Right renal cortex interstitium (tissue), 3 donors: ENCODE results near the gene MUC12. TPM values are rescaled to one million over a fixed set of nuclear protein-coding genes. Genes with fewer than 3 reads are reported as not detected.
"Not testable (repeated sequence)": the region's sequence is repeated elsewhere in the genome, so short reads cannot be mapped to it uniquely, and the experiment has no call there.

Experiments used
- DNase-seq, 3 donors: peaks; one replicate each; pipeline ENCODE4 v3.0.0-alpha.2; 2013; ENCODE audit warnings: low read depth in 3 of 3, low spot score in 2 of 3
- polyA plus RNA-seq, 3 donors: library from polyadenylated mRNA; unstranded; fragments of 120-200 nt; gene quantifications; one replicate each; pipeline ENCODE4 v1.2.1, GENCODE V29; 2013; ENCODE audit not compliant: insufficient read length in 3 of 3

Gene MUC12
- polyA plus RNA-seq, 3 donors, result 0.42 TPM; not detected in 2

GRCh38 chr7:100983451-100984187 is 14.3 kb downstream of the MUC12 start:
- DNase-seq, result no peak

DNA sequence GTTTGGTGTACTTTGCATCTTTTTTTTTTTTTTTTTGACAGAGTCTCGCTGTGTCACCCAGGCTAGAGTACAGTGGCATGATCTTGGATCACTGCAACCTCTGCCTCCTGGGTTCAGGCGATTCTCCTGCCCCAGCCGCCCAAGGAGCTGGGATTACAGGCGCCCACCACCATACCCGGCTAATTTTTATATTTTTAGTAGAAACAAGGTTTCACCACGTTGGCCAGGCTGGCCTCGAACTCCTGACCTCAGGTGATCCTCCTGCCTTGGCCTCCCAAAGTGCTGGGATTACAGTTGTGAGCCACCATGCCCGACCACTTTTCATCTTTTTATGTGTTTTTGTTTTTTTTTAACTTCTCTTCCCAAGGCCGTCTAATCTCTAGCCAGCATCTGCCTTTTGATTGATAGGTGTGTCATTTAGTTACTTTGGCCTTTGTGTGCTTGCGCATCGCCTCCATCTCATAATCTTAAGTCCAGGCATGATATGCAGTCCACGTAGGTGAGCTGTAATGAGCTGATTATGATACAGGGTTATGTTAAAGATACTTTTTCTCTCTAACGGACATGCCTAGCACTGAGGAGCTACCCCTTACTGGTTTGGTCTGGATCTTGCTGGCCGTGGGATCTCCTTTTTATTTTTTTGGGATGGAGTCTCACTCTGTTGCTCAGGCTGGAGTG is 15.0 kb downstream of the MUC12 start:
- not testable (repeated sequence) for DNase-seq

DNA sequence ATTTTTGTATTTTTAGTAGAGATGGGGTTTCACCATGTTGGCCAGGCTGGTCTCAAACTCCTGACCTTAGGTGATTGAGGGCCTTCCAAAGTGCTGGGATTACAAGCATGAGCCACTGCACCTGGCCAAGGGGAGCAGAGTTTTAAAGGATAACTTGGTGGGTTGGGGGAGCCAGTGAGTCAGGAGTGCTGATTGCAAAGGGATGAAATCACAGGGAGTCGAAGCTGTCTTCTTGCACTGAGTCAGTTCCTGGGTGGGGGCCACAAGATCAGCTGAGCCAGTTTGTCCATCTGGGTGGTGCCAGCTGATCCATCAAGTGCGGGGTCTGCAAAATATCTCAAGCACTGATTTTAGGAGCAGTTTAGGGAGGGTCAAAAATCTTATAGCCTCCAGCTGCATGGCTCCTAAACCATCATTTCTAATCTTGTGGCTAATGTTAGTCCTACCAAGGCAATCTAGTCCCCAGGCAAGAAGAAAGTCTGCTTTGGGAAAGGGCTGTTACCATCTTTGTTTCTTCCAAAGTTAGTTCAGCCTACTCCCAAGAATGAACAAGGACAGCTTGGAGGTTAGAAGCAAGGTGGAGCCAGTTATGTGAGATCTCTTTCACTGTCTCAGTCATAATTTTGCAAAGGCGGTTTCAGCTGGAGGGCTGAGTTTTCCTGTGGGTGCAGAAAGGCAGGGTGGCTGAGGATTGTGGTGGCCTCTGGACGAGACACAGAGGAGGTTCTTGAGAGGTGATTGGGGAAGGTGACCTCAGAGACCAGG is 15.8 kb downstream of the MUC12 start:
- DNase-seq, result not testable (repeated sequence)

DNA sequence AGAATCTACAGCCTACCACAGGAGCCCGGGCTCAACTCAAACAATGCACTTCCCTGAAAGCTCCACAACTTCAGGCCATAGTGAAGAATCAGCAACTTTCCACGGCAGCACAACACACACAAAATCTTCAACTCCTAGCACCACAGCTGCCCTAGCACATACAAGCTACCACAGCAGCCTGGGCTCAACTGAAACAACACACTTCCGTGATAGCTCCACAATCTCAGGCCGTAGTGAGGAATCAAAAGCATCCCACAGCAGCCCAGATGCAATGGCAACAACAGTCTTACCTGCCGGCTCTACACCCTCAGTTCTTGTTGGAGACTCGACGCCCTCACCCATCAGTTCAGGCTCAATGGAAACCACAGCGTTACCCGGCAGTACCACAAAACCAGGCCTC is 22.3 kb downstream of the MUC12 start:
- DNase-seq, result no peak

- DNase-seq, result not testable (repeated sequence)
Measured at GRCh38 chr7:100992280-100992679, 22.9 kb downstream of the MUC12 start.

- DNase-seq, result not testable (repeated sequence)
Measured at GRCh38 chr7:100994671-100995070, 25.3 kb downstream of the MUC12 start.

- DNase-seq, result not testable (repeated sequence)
Measured at GRCh38 chr7:100998530-100998929, 29.2 kb downstream of the MUC12 start.

- DNase-seq, result not testable (repeated sequence)
Measured at GRCh38 chr7:100999334-100999733, 30.0 kb downstream of the MUC12 start.

GRCh38 chr7:101000025-101000424 is 30.7 kb downstream of the MUC12 start:
- not testable (repeated sequence) for DNase-seq

DNA sequence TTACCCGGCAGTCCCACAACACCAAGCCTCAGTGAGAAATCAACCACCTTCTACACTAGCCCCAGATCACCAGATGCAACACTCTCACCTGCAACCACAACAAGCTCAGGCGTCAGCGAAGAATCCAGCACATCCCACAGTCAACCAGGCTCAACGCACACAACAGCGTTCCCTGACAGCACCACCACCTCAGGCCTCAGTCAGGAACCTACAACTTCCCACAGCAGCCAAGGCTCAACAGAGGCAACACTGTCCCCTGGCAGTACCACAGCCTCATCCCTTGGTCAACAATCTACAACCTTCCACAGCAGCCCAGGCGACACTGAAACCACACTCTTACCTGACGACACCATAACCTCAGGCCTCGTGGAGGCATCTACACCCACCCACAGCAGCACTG is 33.0 kb downstream of the MUC12 start:
- DNase-seq, result not testable (repeated sequence)

DNA sequence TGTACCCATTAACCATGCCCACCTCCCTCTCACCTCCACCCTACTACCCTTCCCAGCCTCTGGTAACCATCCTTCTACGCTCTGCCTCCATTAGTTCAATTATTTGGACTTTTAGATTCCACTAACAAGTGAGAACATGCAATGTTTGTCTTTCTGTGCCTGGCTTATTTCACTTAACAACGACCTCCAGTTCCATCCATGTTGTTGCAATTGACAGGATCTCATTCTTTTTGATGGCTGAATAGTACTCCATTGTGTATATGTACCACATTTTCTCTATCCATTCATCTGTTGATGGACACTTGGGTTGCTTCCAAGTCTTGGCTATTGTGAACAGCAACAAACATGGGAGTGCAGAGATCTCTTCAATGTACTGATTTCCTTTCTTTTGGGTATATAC is 38.0 kb downstream of the MUC12 start:
- DNase-seq, result not testable (repeated sequence)

DNA sequence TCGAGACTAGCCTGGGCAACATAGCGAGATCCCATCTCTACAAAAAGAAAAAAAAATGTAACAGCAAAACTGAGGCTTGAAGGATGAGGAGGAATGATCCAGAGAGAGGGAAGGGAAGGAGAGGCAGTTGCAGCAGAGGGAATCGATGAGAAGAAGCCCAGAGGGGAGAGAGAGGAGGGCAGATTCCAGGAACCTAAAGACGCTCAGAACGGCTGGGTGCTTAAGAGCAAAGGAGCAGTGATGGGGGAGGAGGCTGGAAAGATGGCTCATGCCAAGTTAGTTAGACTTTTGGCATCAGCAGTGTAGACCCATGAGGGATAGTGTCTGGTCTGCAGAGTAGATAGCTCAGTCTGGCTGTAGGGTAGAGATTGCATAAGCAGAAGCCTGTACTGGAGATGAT is 40.3 kb downstream of the MUC12 start:
- no peak for DNase-seq

- DNase-seq, result no peak
Measured at GRCh38 chr7:101012931-101013330, 43.6 kb downstream of the MUC12 start.

DNA sequence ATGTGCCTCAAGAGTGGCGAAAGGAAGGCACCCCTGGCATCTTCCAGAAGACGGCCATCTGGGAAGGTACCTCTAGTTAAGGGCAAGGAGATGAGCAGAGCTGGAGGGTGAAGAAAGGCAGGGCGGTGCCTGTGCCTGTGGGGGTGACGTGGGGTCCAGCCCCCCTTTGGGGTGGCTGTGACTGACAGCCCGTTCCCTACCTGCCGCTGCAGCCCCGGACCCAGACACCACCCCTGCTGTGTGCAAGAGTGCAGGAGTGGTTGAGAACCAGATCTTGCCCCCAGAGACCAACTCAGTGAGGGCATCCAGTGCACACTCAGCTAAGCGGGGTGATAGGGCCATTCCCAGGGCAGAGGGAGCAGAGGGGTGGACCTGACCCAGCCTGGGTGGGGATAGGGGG is 46.3 kb downstream of the MUC12 start:
- no peak for DNase-seq

DNA sequence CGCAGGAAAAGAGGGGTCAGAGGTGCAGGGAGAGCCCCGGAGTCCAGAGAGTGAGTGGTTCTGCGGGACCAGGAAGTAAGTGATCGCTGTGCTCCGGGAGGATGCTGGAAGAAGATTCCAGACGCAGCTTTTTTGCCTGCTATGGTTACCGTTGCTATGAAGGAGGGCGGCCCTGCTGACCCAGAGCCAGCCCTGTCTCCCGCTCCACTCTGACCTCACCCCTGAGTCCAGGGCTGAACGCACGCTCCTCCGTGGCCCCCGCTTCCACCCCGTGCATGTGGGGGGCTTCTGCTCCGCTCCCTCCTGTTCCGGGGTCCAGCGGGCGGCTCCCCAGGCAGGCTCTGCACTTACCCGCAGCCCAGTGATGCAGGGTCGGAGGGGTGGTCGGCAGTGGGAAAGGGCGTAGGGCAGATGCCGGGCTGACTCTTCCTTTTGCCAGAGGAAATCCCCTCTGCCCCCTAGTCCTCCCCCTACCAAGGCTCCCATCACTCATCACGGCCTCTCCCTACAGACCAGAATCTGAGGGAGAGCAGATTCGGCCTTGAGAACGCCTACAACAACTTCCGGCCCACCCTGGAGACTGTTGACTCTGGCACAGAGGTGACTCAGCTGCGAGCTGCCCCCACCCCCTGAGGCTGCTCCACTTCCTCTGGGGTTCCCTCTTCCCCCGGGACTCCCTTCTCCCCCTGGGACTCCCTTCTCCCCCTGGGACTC is 47.9 kb downstream of the MUC12 start:
- peak in 2 of 3 donors; percentile 50 to 52 for DNase-seq

GRCh38 chr7:101018271-101019167 is 49.2 kb downstream of the MUC12 start:
- no peak for DNase-seq

- no peak for DNase-seq
Measured at GRCh38 chr7:101020444-101020843, 51.1 kb downstream of the MUC12 start.

DNA sequence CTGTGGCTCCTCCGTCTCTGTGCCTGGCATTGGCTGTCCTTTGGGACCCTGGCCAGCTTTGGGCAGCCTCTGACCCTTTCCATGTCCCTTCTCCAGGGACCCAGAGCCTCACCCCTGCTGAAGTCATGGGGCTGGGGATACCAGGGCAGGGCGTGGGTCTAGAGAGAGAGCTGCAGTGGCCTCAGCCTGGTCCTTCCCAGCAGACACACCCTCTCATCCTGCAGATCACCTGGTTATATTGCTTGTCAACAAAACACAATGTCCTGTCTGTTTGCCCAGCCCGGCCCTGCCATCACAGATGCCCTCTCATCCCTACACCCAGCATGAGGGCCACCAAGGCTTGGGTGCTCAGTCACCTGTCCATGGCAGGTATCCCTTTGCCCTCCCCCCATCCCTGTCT is 52.3 kb downstream of the MUC12 start:
- no peak for DNase-seq

GRCh38 chr7:101023839-101024238 is 54.5 kb downstream of the MUC12 start:
- no peak for DNase-seq

GRCh38 chr7:101031082-101031481 is 61.7 kb downstream of the MUC12 start:
- no peak for DNase-seq
